Measurements from ENCODE around the gene HENMT1.

DNA sequence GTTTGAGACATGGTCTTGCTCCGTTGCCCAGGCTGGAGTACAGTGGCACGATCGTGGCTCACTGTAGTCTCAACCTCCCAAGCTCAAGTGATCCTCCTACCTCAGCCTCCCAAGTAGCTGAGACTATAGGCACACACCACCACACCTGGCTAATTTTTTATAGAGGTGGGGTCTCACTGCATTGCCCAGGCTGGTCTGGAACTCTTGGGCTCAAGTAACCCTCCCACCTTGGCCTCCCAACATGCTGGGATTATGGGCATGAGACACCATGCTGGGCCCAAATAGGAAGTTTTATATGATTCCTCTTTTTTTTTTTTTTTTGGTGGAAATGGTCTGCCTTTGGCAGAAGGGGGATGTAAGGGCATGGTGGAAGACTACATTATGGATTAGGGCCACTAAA is 45.8 kb upstream of the HENMT1 start:
- TF ChIP-seq EP300 (IDR thresholded peaks at IDR 0.05; ENCODE audit: borderline replicate concordance) (no peak), RAD21 (IDR thresholded peaks at IDR 0.05; ENCODE audit: low read depth) (no peak), CREB1 (IDR thresholded peaks at IDR 0.05; ENCODE audit: low read depth) (no peak), EGR1 (IDR thresholded peaks at IDR 0.05) (no peak), TAF1 (IDR thresholded peaks at IDR 0.05; ENCODE audit: low read depth) (no peak), YY1 (IDR thresholded peaks at IDR 0.05; ENCODE audit: low read depth) (no peak), CEBPB (IDR thresholded peaks at IDR 0.05) (no peak), ZBTB7A (IDR thresholded peaks at IDR 0.05; ENCODE audit: low read depth) (no peak), FOXM1 (IDR thresholded peaks at IDR 0.05; ENCODE audit: borderline replicate concordance, low read depth) (no peak), NFIC (IDR thresholded peaks at IDR 0.05) (no peak)
- TF ChIP-seq, protein P1, sequence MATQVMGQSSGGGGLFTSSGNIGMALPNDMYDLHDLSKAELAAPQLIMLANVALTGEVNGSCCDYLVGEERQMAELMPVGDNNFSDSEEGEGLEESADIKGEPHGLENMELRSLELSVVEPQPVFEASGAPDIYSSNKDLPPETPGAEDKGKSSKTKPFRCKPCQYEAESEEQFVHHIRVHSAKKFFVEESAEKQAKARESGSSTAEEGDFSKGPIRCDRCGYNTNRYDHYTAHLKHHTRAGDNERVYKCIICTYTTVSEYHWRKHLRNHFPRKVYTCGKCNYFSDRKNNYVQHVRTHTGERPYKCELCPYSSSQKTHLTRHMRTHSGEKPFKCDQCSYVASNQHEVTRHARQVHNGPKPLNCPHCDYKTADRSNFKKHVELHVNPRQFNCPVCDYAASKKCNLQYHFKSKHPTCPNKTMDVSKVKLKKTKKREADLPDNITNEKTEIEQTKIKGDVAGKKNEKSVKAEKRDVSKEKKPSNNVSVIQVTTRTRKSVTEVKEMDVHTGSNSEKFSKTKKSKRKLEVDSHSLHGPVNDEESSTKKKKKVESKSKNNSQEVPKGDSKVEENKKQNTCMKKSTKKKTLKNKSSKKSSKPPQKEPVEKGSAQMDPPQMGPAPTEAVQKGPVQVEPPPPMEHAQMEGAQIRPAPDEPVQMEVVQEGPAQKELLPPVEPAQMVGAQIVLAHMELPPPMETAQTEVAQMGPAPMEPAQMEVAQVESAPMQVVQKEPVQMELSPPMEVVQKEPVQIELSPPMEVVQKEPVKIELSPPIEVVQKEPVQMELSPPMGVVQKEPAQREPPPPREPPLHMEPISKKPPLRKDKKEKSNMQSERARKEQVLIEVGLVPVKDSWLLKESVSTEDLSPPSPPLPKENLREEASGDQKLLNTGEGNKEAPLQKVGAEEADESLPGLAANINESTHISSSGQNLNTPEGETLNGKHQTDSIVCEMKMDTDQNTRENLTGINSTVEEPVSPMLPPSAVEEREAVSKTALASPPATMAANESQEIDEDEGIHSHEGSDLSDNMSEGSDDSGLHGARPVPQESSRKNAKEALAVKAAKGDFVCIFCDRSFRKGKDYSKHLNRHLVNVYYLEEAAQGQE (IDR thresholded peaks at IDR 0.05; ENCODE audit: low read depth), result no peak
- TF ChIP-seq, protein P2, sequence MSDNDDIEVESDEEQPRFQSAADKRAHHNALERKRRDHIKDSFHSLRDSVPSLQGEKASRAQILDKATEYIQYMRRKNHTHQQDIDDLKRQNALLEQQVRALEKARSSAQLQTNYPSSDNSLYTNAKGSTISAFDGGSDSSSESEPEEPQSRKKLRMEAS (IDR thresholded peaks at IDR 0.05), result no peak
